HG02885 (cell line): ENCODE measurements around the gene ZNRF2.
"Not testable (repeated sequence)": the region's sequence is repeated elsewhere in the genome, so short reads cannot be mapped to it uniquely, and the experiment has no call there.

ENCODE experiments used
- ATAC-seq: cut with Tn5 transposase; IDR thresholded peaks from one replicate; pipeline ENCODE4 v1.9.1; 2021; ENCODE audit warnings: mild to moderate bottlenecking; ENCODE audit not compliant: unreplicated experiment, poor library complexity

The ZNRF2 gene

GRCh38 chr7:30285536-30286284 is 1.3 kb downstream of the ZNRF2 start:
- ATAC-seq, result peak; percentile 5

- ATAC-seq, result no peak
Measured at GRCh38 chr7:30286749-30287148, 2.4 kb downstream of the ZNRF2 start.

- not testable (repeated sequence) for ATAC-seq
Measured at GRCh38 chr7:30287625-30288024, 3.2 kb downstream of the ZNRF2 start.

GRCh38 chr7:30289634-30290033 is 5.2 kb downstream of the ZNRF2 start:
- not testable (repeated sequence) for ATAC-seq

- ATAC-seq, result not testable (repeated sequence)
Measured at GRCh38 chr7:30290317-30290716, 5.9 kb downstream of the ZNRF2 start.

GRCh38 chr7:30292416-30293038 is 8.1 kb downstream of the ZNRF2 start:
- not testable (repeated sequence) for ATAC-seq

GRCh38 chr7:30296304-30296703 is 11.9 kb downstream of the ZNRF2 start:
- not testable (repeated sequence) for ATAC-seq

GRCh38 chr7:30297499-30297898 is 13.1 kb downstream of the ZNRF2 start:
- ATAC-seq, result not testable (repeated sequence)

GRCh38 chr7:30298409-30298808 is 14.0 kb downstream of the ZNRF2 start:
- not testable (repeated sequence) for ATAC-seq

- ATAC-seq, result no peak
Measured at GRCh38 chr7:30301751-30302150, 17.4 kb downstream of the ZNRF2 start.

GRCh38 chr7:30302656-30303311 is 18.4 kb downstream of the ZNRF2 start:
- peak; percentile 16 for ATAC-seq

- peak; percentile 72 for ATAC-seq
Measured at GRCh38 chr7:30303312-30304039, 19.1 kb downstream of the ZNRF2 start.

GRCh38 chr7:30304177-30304884 is 19.9 kb downstream of the ZNRF2 start:
- ATAC-seq, result no peak

GRCh38 chr7:30306976-30307375 is 22.6 kb downstream of the ZNRF2 start:
- no peak for ATAC-seq

GRCh38 chr7:30308389-30308788 is 24.0 kb downstream of the ZNRF2 start:
- no peak for ATAC-seq

- no peak for ATAC-seq
Measured at GRCh38 chr7:30309302-30309701, 24.9 kb downstream of the ZNRF2 start.

GRCh38 chr7:30309842-30310435 is 25.5 kb downstream of the ZNRF2 start:
- ATAC-seq, result no peak

GRCh38 chr7:30310674-30311362 is 26.4 kb downstream of the ZNRF2 start:
- no peak for ATAC-seq

- no peak for ATAC-seq
Measured at GRCh38 chr7:30312178-30312577, 27.8 kb downstream of the ZNRF2 start.
